ENCODE results near the gene FHAD1.

DNA sequence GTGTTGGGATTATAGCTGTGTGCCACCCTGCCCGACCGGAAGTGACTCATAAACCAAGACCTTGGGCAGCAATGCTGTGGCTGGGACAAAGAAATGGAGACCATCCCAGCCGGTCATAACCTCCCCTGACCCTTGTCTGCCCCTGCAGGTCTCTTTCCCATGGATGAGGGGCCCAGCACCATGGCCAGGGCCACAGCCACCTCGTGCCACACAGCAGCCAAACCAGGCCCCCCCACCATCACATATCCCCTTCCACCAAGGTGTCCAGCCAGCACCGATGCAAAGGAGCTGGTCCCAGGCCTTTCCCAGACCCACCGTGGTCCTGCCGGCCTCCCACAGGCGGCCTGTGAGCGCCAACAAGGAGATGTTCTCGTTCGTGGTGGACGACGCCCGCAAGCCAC lies 42.2 kb downstream of the FHAD1 start:
- TF ChIP-seq CTCF (IDR thresholded peaks at IDR 0.05) (no peak), POLR2A (IDR thresholded peaks at IDR 0.05) (no peak)
